Measurements from ENCODE around the gene IDH3B.
A peak's percentile ranks its signal among the peaks of the same experiment; 100 is the strongest.
"Not testable (repeated sequence)": the region's sequence is repeated elsewhere in the genome, so short reads cannot be mapped to it uniquely, and the experiment has no call there.

IDH3B gene

GRCh38 chr20:2690213-2690612 is 26.2 kb upstream of the IDH3B start:
- Histone ChIP-seq H3K9ac (ENCODE audit: low read length in 5 of 5) (no peak overlapping the region), H3K9me3 (ENCODE audit: control insufficient read depth in 5 of 5, low read length in 5 of 5) (no peaks in the 10 kb centered on the region), H3K4me3 (ENCODE audit: low read depth in 1 of 5, low read length in 5 of 5) (no peak overlapping the region), H3K4me1 (ENCODE audit: control insufficient read depth in 5 of 5, insufficient read depth in 5 of 5, low read length in 5 of 5) (peaks cover 0 to 19% (median 8%) of the 10 kb centered on the region in 5 donors), H3K27me3 (ENCODE audit: control insufficient read depth in 5 of 5, insufficient read depth in 4 of 5, low read length in 5 of 5) (peaks cover 13 to 36% (median 26%) of the 10 kb centered on the region in 5 donors), H3K27ac (ENCODE audit: low read depth, low read length) (no peak overlapping the region), H3K36me3 (ENCODE audit: control insufficient read depth in 5 of 5, insufficient read depth in 5 of 5, low read length in 5 of 5) (no peaks in the 10 kb centered on the region)

DNA sequence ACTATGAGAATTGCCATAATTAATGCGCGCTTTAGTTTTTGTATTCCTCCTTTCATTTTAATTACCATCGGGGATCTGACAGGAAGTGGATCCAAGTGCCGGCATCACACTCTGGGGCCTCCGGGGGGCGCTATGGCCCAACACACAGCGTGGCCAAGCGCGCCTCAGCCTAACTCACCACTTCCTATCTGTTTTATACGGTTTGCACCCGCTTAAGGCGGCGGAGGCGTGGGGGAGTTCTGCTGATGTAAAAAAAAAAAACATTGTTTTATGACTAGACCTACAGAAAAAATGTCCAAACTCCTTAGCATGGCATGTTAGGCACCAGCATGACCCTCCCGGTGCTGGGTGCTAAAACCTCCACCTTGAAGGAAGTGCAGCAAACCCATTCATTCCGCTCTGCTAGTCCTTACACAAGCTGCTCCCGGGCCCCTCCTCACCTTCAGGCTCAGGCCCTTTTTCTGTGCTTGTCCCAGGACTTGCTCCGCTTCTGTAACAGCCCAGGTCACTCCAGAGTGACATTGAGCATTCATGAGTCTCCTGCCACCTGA is 24.1 kb upstream of the IDH3B start:
- H3K27me3 ChIP-seq (ENCODE audit: control insufficient read depth in 5 of 5, insufficient read depth in 4 of 5, low read length in 5 of 5), result peaks cover 5 to 23% (median 11%) of the 10 kb centered on the region in 5 donors
- H3K27ac ChIP-seq (ENCODE audit: low read depth, low read length), result no peak overlapping the region
- no peaks in the 10 kb centered on the region for H3K9me3 ChIP-seq (ENCODE audit: control insufficient read depth in 5 of 5, low read length in 5 of 5)
- H3K4me3 ChIP-seq (ENCODE audit: low read depth in 1 of 5, low read length in 5 of 5), result no peak overlapping the region
- no peaks in the 10 kb centered on the region for H3K36me3 ChIP-seq (ENCODE audit: control insufficient read depth in 5 of 5, insufficient read depth in 5 of 5, low read length in 5 of 5)
- no peak overlapping the region for H3K9ac ChIP-seq (ENCODE audit: low read length in 5 of 5)
- peaks cover 0 to 9% (median 6%) of the 10 kb centered on the region in 5 donors for H3K4me1 ChIP-seq (ENCODE audit: control insufficient read depth in 5 of 5, insufficient read depth in 5 of 5, low read length in 5 of 5)

DNA sequence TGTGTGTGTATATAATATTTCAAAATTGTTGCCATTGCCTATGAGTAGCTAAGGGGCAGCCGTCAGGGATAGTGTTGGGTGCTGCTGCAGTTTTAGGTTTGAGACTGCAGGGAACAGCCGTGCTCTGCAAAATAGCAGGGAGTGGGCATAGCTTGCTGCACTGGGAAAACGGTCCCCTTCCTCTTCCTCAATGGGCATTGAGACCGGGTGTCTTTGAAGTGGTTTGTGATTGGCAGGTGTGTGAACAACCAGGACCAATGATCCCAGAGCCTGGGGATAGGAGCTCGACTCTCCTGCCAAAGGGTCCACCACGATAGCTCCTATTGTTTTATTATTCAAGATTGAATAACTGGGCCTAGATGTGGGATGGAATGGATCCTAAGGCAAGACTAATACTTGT is 23.5 kb upstream of the IDH3B start:
- Histone ChIP-seq H3K9me3 (ENCODE audit: control insufficient read depth in 5 of 5, low read length in 5 of 5) (no peaks in the 10 kb centered on the region), H3K27ac (ENCODE audit: low read depth, low read length) (no peak overlapping the region), H3K36me3 (ENCODE audit: control insufficient read depth in 5 of 5, insufficient read depth in 5 of 5, low read length in 5 of 5) (no peaks in the 10 kb centered on the region), H3K4me3 (ENCODE audit: low read depth in 1 of 5, low read length in 5 of 5) (no peak overlapping the region), H3K4me1 (ENCODE audit: control insufficient read depth in 5 of 5, insufficient read depth in 5 of 5, low read length in 5 of 5) (peaks cover 0 to 9% (median 6%) of the 10 kb centered on the region in 5 donors), H3K27me3 (ENCODE audit: control insufficient read depth in 5 of 5, insufficient read depth in 4 of 5, low read length in 5 of 5) (peaks cover 5 to 23% (median 11%) of the 10 kb centered on the region in 5 donors), H3K9ac (ENCODE audit: low read length in 5 of 5) (no peak overlapping the region)

GRCh38 chr20:2684817-2685216 is 20.8 kb upstream of the IDH3B start:
- not testable (repeated sequence) for H3K4me3 ChIP-seq (ENCODE audit: low read depth in 1 of 5, low read length in 5 of 5); H3K4me1 ChIP-seq (ENCODE audit: control insufficient read depth in 5 of 5, insufficient read depth in 5 of 5, low read length in 5 of 5); H3K27ac ChIP-seq (ENCODE audit: low read depth, low read length); H3K36me3 ChIP-seq (ENCODE audit: control insufficient read depth in 5 of 5, insufficient read depth in 5 of 5, low read length in 5 of 5); H3K9ac ChIP-seq (ENCODE audit: low read length in 5 of 5); H3K9me3 ChIP-seq (ENCODE audit: control insufficient read depth in 5 of 5, low read length in 5 of 5)
- peaks cover 0 to 11% (median 8%) of the 10 kb centered on the region in 5 donors for H3K27me3 ChIP-seq (ENCODE audit: control insufficient read depth in 5 of 5, insufficient read depth in 4 of 5, low read length in 5 of 5)

GRCh38 chr20:2682040-2682439 is 18.0 kb upstream of the IDH3B start:
- H3K4me1 ChIP-seq (ENCODE audit: control insufficient read depth in 5 of 5, insufficient read depth in 5 of 5, low read length in 5 of 5); H3K9me3 ChIP-seq (ENCODE audit: control insufficient read depth in 5 of 5, low read length in 5 of 5); H3K27ac ChIP-seq (ENCODE audit: low read depth, low read length); H3K4me3 ChIP-seq (ENCODE audit: low read depth in 1 of 5, low read length in 5 of 5); H3K36me3 ChIP-seq (ENCODE audit: control insufficient read depth in 5 of 5, insufficient read depth in 5 of 5, low read length in 5 of 5); H3K27me3 ChIP-seq (ENCODE audit: control insufficient read depth in 5 of 5, insufficient read depth in 4 of 5, low read length in 5 of 5); H3K9ac ChIP-seq (ENCODE audit: low read length in 5 of 5): not testable (repeated sequence)

DNA sequence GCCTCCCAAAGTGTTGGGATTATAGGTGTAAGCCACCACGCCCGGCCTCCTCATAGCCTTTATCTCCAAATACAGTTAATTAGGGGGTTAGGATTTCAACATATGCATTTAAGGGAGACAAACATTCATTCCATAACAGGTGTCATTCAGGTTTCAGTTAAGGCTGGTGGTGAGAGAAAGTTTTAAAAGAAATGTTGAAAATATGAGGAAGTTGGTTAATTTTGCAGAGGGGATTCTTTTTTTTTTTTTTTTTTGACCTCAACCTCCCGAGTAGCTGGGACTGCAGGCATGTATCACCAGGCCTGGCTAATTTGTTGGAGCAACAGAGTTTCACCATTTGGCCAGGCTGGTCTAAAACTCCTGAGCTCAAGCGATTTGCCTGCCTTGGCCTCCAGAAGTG is 16.0 kb upstream of the IDH3B start:
- Histone ChIP-seq H3K4me1 (ENCODE audit: control insufficient read depth in 5 of 5, insufficient read depth in 5 of 5, low read length in 5 of 5) (no peaks in the 10 kb centered on the region), H3K27me3 (ENCODE audit: control insufficient read depth in 5 of 5, insufficient read depth in 4 of 5, low read length in 5 of 5) (peaks cover 0 to 3% (median 0%) of the 10 kb centered on the region in 5 donors), H3K9me3 (ENCODE audit: control insufficient read depth in 5 of 5, low read length in 5 of 5) (peaks cover 0 to 3% (median 0%) of the 10 kb centered on the region in 5 donors), H3K27ac (ENCODE audit: low read depth, low read length) (no peak overlapping the region), H3K9ac (ENCODE audit: low read length in 5 of 5) (no peak overlapping the region), H3K36me3 (ENCODE audit: control insufficient read depth in 5 of 5, insufficient read depth in 5 of 5, low read length in 5 of 5) (no peaks in the 10 kb centered on the region), H3K4me3 (ENCODE audit: low read depth in 1 of 5, low read length in 5 of 5) (no peak overlapping the region)

DNA sequence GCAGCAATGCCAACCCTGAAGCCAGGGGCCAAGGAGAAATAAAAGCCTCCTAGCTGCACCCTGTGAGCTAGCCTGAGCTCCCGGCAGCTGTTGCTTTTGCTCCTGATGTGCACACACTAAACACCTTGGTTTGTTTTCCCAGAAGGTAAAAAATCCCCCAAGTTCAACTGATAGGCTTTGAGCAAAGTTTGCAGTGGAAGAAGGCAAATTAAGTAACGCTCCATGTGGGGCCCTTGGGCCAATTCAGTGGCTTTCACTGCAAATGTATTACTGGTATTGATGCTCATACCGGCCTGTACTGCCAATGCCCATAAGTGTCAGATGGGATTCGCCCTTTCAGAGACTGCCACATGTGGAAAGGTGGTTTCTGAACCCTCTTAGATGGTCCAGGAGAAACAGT is 9.4 kb upstream of the IDH3B start:
- H3K36me3 ChIP-seq (ENCODE audit: control insufficient read depth in 5 of 5, insufficient read depth in 5 of 5, low read length in 5 of 5), result no peaks in the 10 kb centered on the region
- no peak overlapping the region for H3K9ac ChIP-seq (ENCODE audit: low read length in 5 of 5)

DNA sequence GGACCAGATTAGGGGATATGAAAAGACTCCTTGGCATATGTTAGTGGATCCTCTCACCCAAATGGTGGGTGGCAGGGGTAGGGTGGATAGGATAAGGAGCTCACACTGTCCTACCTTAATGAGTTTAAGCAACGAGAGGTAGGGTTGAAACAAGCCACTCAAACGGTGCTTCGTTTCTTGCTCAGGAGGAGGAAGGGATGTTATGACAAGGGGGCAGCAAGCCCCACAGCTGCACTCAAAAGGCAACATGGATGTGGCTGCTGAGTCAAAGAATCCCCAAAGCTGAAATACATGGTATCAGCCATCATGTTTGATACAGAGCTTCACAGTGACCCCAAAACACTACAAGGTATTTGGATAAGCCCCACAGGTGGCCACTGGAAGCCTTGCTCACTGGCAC is 8.4 kb upstream of the IDH3B start:
- no peak overlapping the region for H3K9ac ChIP-seq (ENCODE audit: low read length in 5 of 5)

More for the DNA sequence above, 9.4 kb upstream of the IDH3B start:
- Histone ChIP-seq H3K27me3 (ENCODE audit: control insufficient read depth in 5 of 5, insufficient read depth in 4 of 5, low read length in 5 of 5) (peaks cover 0 to 9% (median 0%) of the 10 kb centered on the region in 5 donors), H3K4me1 (ENCODE audit: control insufficient read depth in 5 of 5, insufficient read depth in 5 of 5, low read length in 5 of 5) (no peaks in the 10 kb centered on the region), H3K9me3 (ENCODE audit: control insufficient read depth in 5 of 5, low read length in 5 of 5) (no peaks in the 10 kb centered on the region), H3K4me3 (ENCODE audit: low read depth in 1 of 5, low read length in 5 of 5) (no peak overlapping the region), H3K27ac (ENCODE audit: low read depth, low read length) (no peak overlapping the region)

GRCh38 chr20:2671977-2672376 is 8.0 kb upstream of the IDH3B start:
- H3K9ac ChIP-seq (ENCODE audit: low read length in 5 of 5), result no peak overlapping the region

More for the DNA sequence above, 8.4 kb upstream of the IDH3B start:
- H3K4me1 ChIP-seq (ENCODE audit: control insufficient read depth in 5 of 5, insufficient read depth in 5 of 5, low read length in 5 of 5), result no peaks in the 10 kb centered on the region
- no peaks in the 10 kb centered on the region for H3K9me3 ChIP-seq (ENCODE audit: control insufficient read depth in 5 of 5, low read length in 5 of 5)
- peaks cover 0 to 6% (median 0%) of the 10 kb centered on the region in 5 donors for H3K27me3 ChIP-seq (ENCODE audit: control insufficient read depth in 5 of 5, insufficient read depth in 4 of 5, low read length in 5 of 5)
- no peaks in the 10 kb centered on the region for H3K36me3 ChIP-seq (ENCODE audit: control insufficient read depth in 5 of 5, insufficient read depth in 5 of 5, low read length in 5 of 5)
- no peak overlapping the region for H3K27ac ChIP-seq (ENCODE audit: low read depth, low read length)
- no peak overlapping the region for H3K4me3 ChIP-seq (ENCODE audit: low read depth in 1 of 5, low read length in 5 of 5)

DNA sequence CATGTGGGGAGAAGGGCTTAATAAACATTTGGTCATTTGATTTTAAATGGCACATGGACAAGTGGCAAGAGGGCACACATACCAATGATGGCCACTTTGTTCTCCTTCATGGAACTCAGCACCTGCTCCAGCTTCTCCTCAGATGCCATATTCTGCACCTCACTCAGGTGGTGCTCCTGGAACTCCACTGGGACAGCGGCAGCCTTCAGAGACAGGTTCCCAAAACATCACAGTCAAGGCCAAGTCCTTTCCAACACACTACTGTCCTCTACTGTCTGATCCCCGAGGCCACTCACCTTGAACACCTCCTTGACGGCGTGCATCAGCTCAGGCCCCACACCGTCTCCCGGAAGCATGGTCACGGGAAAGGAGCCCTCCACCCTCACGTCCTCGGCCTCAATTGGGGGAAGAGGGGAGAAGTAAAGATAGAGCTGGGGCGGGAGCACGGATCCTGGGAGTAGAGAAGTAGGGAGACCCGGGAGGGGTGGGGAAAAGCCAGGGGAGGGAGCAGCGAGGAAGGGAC is 591 bp downstream of the IDH3B start:
- H3K4me1 ChIP-seq (ENCODE audit: control insufficient read depth in 5 of 5, insufficient read depth in 5 of 5, low read length in 5 of 5), result peaks cover 4 to 16% (median 15%) of the 10 kb centered on the region in 5 donors
- H3K27ac ChIP-seq (ENCODE audit: low read depth, low read length), result peak overlapping the region; percentile 74
- H3K9me3 ChIP-seq (ENCODE audit: control insufficient read depth in 5 of 5, low read length in 5 of 5), result no peaks in the 10 kb centered on the region
- peak overlapping the region; percentile 84 to 97 (median 93) for H3K4me3 ChIP-seq (ENCODE audit: low read depth in 1 of 5, low read length in 5 of 5)
- H3K9ac ChIP-seq (ENCODE audit: low read length in 5 of 5), result peak overlapping the region; percentile 88 to 95 (median 89)
- no peaks in the 10 kb centered on the region for H3K27me3 ChIP-seq (ENCODE audit: control insufficient read depth in 5 of 5, insufficient read depth in 4 of 5, low read length in 5 of 5)
- peaks cover 9 to 39% (median 37%) of the 10 kb centered on the region in 5 donors for H3K36me3 ChIP-seq (ENCODE audit: control insufficient read depth in 5 of 5, insufficient read depth in 5 of 5, low read length in 5 of 5)

More at GRCh38 chr20:2671977-2672376, 8.0 kb upstream of the IDH3B start:
- peaks cover 0 to 6% (median 0%) of the 10 kb centered on the region in 5 donors for H3K27me3 ChIP-seq (ENCODE audit: control insufficient read depth in 5 of 5, insufficient read depth in 4 of 5, low read length in 5 of 5)
- H3K36me3 ChIP-seq (ENCODE audit: control insufficient read depth in 5 of 5, insufficient read depth in 5 of 5, low read length in 5 of 5), result no peaks in the 10 kb centered on the region
- no peaks in the 10 kb centered on the region for H3K4me1 ChIP-seq (ENCODE audit: control insufficient read depth in 5 of 5, insufficient read depth in 5 of 5, low read length in 5 of 5)
- H3K4me3 ChIP-seq (ENCODE audit: low read depth in 1 of 5, low read length in 5 of 5), result no peak overlapping the region
- H3K27ac ChIP-seq (ENCODE audit: low read depth, low read length), result no peak overlapping the region
- no peaks in the 10 kb centered on the region for H3K9me3 ChIP-seq (ENCODE audit: control insufficient read depth in 5 of 5, low read length in 5 of 5)

All from subcutaneous abdominal adipose tissue (tissue), 5 donors.